HEK293 (cell line): ENCODE measurements around the gene AKAP9.

Experiments used
- CTCF ChIA-PET: fragments of 350-600 bp; formaldehyde crosslinking; extraction: SDS; loops from one replicate; lab custom pipeline; 2021; ENCODE audit warnings: antibody characterized with exemption; lab: Yijun Ruan, JAX
- POLR2A ChIA-PET: fragments of 300-600 bp; formaldehyde crosslinking; extraction: SDS; loops from one replicate; lab custom pipeline; 2020; ENCODE audit warnings: antibody characterized with exemption, inconsistent platforms; lab: Yijun Ruan, JAX
- H3K27ac ChIP-seq: fragments of 200-500 bp; sonication (Bioruptor generic); 2 replicates; pipeline ENCODE4 v1.5.1; 2014; ENCODE audit warnings: low read depth, low read length, control low read depth, inconsistent platforms; ENCODE audit errors: extremely low read depth
- H3K36me3 ChIP-seq, 2 experiments: fragments of 200-500 bp in 1 of 2; sonication (Bioruptor generic) in 1 of 2; 1 replicate in 1 of 2; 2 replicates in 1 of 2; pipeline ENCODE4 v1.5.1; 2014 to 2017; ENCODE audit warnings: inconsistent platforms in 2 of 2, low read length in 2 of 2; ENCODE audit not compliant: control insufficient read depth in 2 of 2, insufficient read depth in 1 of 2
- H3K4me1 ChIP-seq: fragments of 200-500 bp; sonication (Bioruptor generic); 2 replicates; pipeline ENCODE4 v1.5.1; 2014; ENCODE audit warnings: mild to moderate bottlenecking, low read length, inconsistent platforms; ENCODE audit not compliant: control insufficient read depth, insufficient read depth
- H3K4me3 ChIP-seq: 2 replicates; pipeline ENCODE4 v1.5.1; 2011; ENCODE audit warnings: low read depth, mild to moderate bottlenecking, control low read depth, low read length, moderate library complexity
- H3K9me3 ChIP-seq: fragments of 200-500 bp; sonication (Bioruptor generic); 2 replicates; pipeline ENCODE4 v1.5.1; 2014; ENCODE audit warnings: low read depth, low read length, inconsistent platforms; ENCODE audit not compliant: control insufficient read depth, insufficient read depth
- BCL11B ChIP-seq: fragments of 450-650 bp; formaldehyde crosslinking; IDR thresholded peaks from 2 replicates; pipeline ENCODE4 v1.5.1; 2016; ENCODE audit warnings: low read depth, missing biosample characterization, missing genetic modification characterization
- MZF1 ChIP-seq: fragments of 450-650 bp; formaldehyde crosslinking; IDR thresholded peaks from 2 replicates; pipeline ENCODE4 v1.5.1; 2017; ENCODE audit warnings: missing biosample characterization, missing genetic modification characterization, borderline replicate concordance
- OSR2 ChIP-seq: fragments of 450-650 bp; formaldehyde crosslinking; IDR thresholded peaks from 2 replicates; pipeline ENCODE4 v1.5.1; 2016; ENCODE audit warnings: missing biosample characterization, missing genetic modification characterization
- PRDM10 ChIP-seq: fragments of 450-650 bp; formaldehyde crosslinking; IDR thresholded peaks from 2 replicates; pipeline ENCODE4 v1.5.1; 2016; ENCODE audit warnings: missing biosample characterization, missing genetic modification characterization
- ZBTB7A ChIP-seq: fragments of 450-650 bp; formaldehyde crosslinking; IDR thresholded peaks from 2 replicates; pipeline ENCODE4 v1.5.1; 2016; ENCODE audit warnings: low read depth, missing biosample characterization, missing genetic modification characterization
- ZEB2 ChIP-seq: fragments of 450-650 bp; formaldehyde crosslinking; IDR thresholded peaks from 2 replicates; pipeline ENCODE4 v1.5.1; 2016; ENCODE audit warnings: missing biosample characterization, missing genetic modification characterization
- ZNF184 ChIP-seq: fragments of 450-650 bp; IDR thresholded peaks from 2 replicates; pipeline ENCODE4 v1.5.1; 2018; ENCODE audit warnings: missing biosample characterization, mild to moderate bottlenecking, missing genetic modification characterization
- ZNF239 ChIP-seq: fragments of 450-650 bp; formaldehyde crosslinking; IDR thresholded peaks from 2 replicates; pipeline ENCODE4 v1.5.1; 2016; ENCODE audit warnings: missing biosample characterization, missing genetic modification characterization
- ZNF26 ChIP-seq: fragments of 450-650 bp; formaldehyde crosslinking; IDR thresholded peaks from 2 replicates; pipeline ENCODE4 v1.5.1; 2016; ENCODE audit warnings: missing biosample characterization, missing genetic modification characterization
- ZNF274 ChIP-seq, 2 experiments: fragments of 200-500 bp in 1 of 2; fragments of 450-650 bp in 1 of 2; sonication (Bioruptor generic) in 1 of 2; formaldehyde crosslinking in 1 of 2; IDR thresholded peaks; 2 replicates each; pipeline versions ENCODE4 v1.5.1 to v1.6.1; 2014 to 2016; ENCODE audit warnings: borderline replicate concordance in 1 of 2, inconsistent platforms in 1 of 2, low read length in 1 of 2, missing biosample characterization in 1 of 2, missing genetic modification characterization in 1 of 2
- ZNF311 ChIP-seq: fragments of 450-650 bp; formaldehyde crosslinking; IDR thresholded peaks from 2 replicates; pipeline ENCODE4 v1.5.1; 2017; ENCODE audit warnings: missing biosample characterization, missing genetic modification characterization, borderline replicate concordance
- ZNF362 ChIP-seq: fragments of 450-650 bp; formaldehyde crosslinking; IDR thresholded peaks from 2 replicates; pipeline ENCODE4 v1.5.1; 2016; ENCODE audit warnings: missing biosample characterization, missing genetic modification characterization
- ZNF518A ChIP-seq: fragments of 450-650 bp; formaldehyde crosslinking; conservative IDR thresholded peaks from 2 replicates; pipeline ENCODE4 v1.5.1; 2016; ENCODE audit warnings: low read depth, missing biosample characterization, missing genetic modification characterization
- ZSCAN23 ChIP-seq: fragments of 450-650 bp; formaldehyde crosslinking; IDR thresholded peaks from 2 replicates; pipeline ENCODE4 v1.5.1; 2016; ENCODE audit warnings: missing biosample characterization, missing genetic modification characterization

Gene AKAP9

GRCh38 chr7:92149736-92150239, 209.1 kb downstream of the AKAP9 start:
- H3K4me3 ChIP-seq = no peak overlapping the region
- no peak for TF ChIP-seq ZNF26 (tag by site-specific recombination)
- H3K36me3 ChIP-seq = no peaks in the 10 kb centered on the region
- CTCF ChIA-PET = no interaction called here
- no peak overlapping the region for H3K27ac ChIP-seq
- no peaks in the 10 kb centered on the region for H3K9me3 ChIP-seq
- POLR2A ChIA-PET = no interaction called here
- H3K4me1 ChIP-seq = no peaks in the 10 kb centered on the region

- Histone ChIP-seq H3K36me3 (no peaks in the 10 kb centered on the region), H3K4me3 (no peak overlapping the region), H3K4me1 (no peaks in the 10 kb centered on the region), H3K27ac (no peak overlapping the region), H3K9me3 (no peaks in the 10 kb centered on the region)
- ChIA-PET CTCF (interaction anchor here (1.1 kb wide), 1 partner anchor 52 kb away, joined by 3 read pairs; no protein-coding TSS in a partner anchor), POLR2A (no interaction called here)
- TF ChIP-seq ZNF239 (no peak), ZNF274 (IDR thresholded peaks at IDR 0.05; ENCODE audit: low read length) (no peak), ZNF274 (tag by site-specific recombination; IDR thresholded peaks at IDR 0.05; ENCODE audit: borderline replicate concordance) (no peak), ZBTB7A (no peak), ZNF184 (tag by site-specific recombination) (no peak), ZNF362 (tag by site-specific recombination) (no peak), BCL11B (tag by site-specific recombination) (no peak), MZF1 (tag by site-specific recombination) (no peak), PRDM10 (no peak), ZNF518A (tag by site-specific recombination) (no peak), ZSCAN23 (tag by site-specific recombination) (no peak), ZNF311 (tag by site-specific recombination) (no peak), OSR2 (tag by site-specific recombination) (no peak), ZEB2 (tag by site-specific recombination) (no peak)
Measured at GRCh38 chr7:92150450-92151017, 209.9 kb downstream of the AKAP9 start.
